Kidney (tissue), 14 donors: ENCODE results near the gene STRA6. TPM values are rescaled to one million over a fixed set of nuclear protein-coding genes. Genes with fewer than 3 reads are reported as not detected.

Source experiments
- DNase-seq, 5 donors: peaks; one replicate each; pipeline ENCODE4 v3.0.0-alpha.2; 2013 to 2020
- FAIRE-seq: peaks from 2 replicates; lab custom pipeline; 2012; peaks lifted over from hg19 to GRCh38; lab: Jason Lieb, UNC
- H3K27ac ChIP-seq, 2 donors: one replicate each; pipeline ENCODE4 v1.7.0; 2013; ENCODE audit warnings: low read depth in 2 of 2, low read length in 2 of 2, inconsistent platforms in 1 of 2
- H3K27me3 ChIP-seq: one replicate; pipeline ENCODE4 v1.7.1; 2013; ENCODE audit warnings: low read length, inconsistent platforms; ENCODE audit not compliant: control insufficient read depth, insufficient read depth
- H3K36me3 ChIP-seq, 3 donors: one replicate each; pipeline versions ENCODE4 v1.7.0 to v1.7.1; 2013; ENCODE audit warnings: low read length in 3 of 3, control low read depth in 1 of 3, inconsistent platforms in 1 of 3; ENCODE audit not compliant: insufficient read depth in 3 of 3, control insufficient read depth in 2 of 3
- H3K4me1 ChIP-seq, 3 donors: one replicate each; pipeline versions ENCODE4 v1.7.0 to v1.7.1; 2013; ENCODE audit warnings: low read length in 3 of 3, inconsistent platforms in 1 of 3, low read depth in 1 of 3; ENCODE audit not compliant: control insufficient read depth in 2 of 3, insufficient read depth in 2 of 3
- H3K4me3 ChIP-seq, 3 donors: one replicate each; pipeline versions ENCODE4 v1.7.0 to v1.8.1; 2013; ENCODE audit warnings: low read length in 3 of 3, control low read depth in 1 of 3, inconsistent platforms in 1 of 3
- H3K9ac ChIP-seq, 3 donors: one replicate each; pipeline versions ENCODE4 v1.7.0 to v1.7.1; 2013; ENCODE audit warnings: low read length in 3 of 3, control low read depth in 1 of 3, inconsistent platforms in 1 of 3
- H3K9me3 ChIP-seq, 3 donors: one replicate each; pipeline versions ENCODE4 v1.7.0 to v1.7.1; 2013; ENCODE audit warnings: low read length in 3 of 3, control low read depth in 1 of 3, inconsistent platforms in 1 of 3; ENCODE audit not compliant: control insufficient read depth in 2 of 3, insufficient read depth in 1 of 3
- CTCF ChIP-seq: IDR thresholded peaks from 3 replicates; pipeline ENCODE4 v1.5.1; 2012; ENCODE audit warnings: mild to moderate bottlenecking, moderate library complexity, borderline replicate concordance; ENCODE audit not compliant: insufficient read depth; ENCODE audit errors: extremely low read depth
- intact Hi-C: fragments of 100-400 bp; cut with DNase I; formaldehyde crosslinking; loops from one replicate; pipeline ENCODE4 v1.11.1; 2022
- polyA plus RNA-seq: library from polyadenylated mRNA; stranded (reverse); fragments of 350-450 nt; fragmentation: Illumina TruSeq; extraction: RNeasy Lipid Tissue Mini Kit (QIAGEN cat#74804); gene quantifications from one replicate; pipeline ENCODE4 v1.2.3, GENCODE V29; 2014; ENCODE audit warnings: low read depth, low replicate concordance; ENCODE audit not compliant: insufficient read depth
- total RNA-seq: library from RNA; stranded (reverse); fragmentation: NEBNext Ultra II Directional; extraction: Animal tissue kit (Norgen Biotek cat#: 25700); gene quantifications from one replicate; pipeline ENCODE4 v1.2.1, GENCODE V29; 2021
- donor health status: control.
- donor health status: control.
- donor health status: control.
- donor health status: control.
- donor health status: control.
- donor health status: DM: yes; HTN: yes; CAD: no.
- donor health status: Normal renal cell carcinoma (clear cell type).

The STRA6 gene
- total and polyA plus RNA-seq, 2 donors from 2014 or later = 2.0 to 31.9 TPM

GRCh38 chr15:74136814-74137536 is 65.6 kb downstream of the STRA6 start:
- H3K9me3 ChIP-seq = no peaks in the 10 kb centered on the region
- intact Hi-C loops = no loop called here
- DNase-seq (peak in 2 of 5 donors; percentile 53 to 61), FAIRE-seq (no peak)
- peak overlapping the region in 2 of 3 donors; percentile 18 to 51 for H3K9ac ChIP-seq
- H3K4me3 ChIP-seq = peak overlapping the region; percentile 12 to 56 (median 41)
- H3K27me3 ChIP-seq = peaks cover 21% of the 10 kb centered on the region
- peaks cover 0 to 7% (median 4%) of the 10 kb centered on the region in 3 donors for H3K4me1 ChIP-seq
- H3K27ac ChIP-seq = no peak overlapping the region
- no peak for TF ChIP-seq CTCF
- H3K36me3 ChIP-seq = no peaks in the 10 kb centered on the region

- Histone ChIP-seq H3K36me3 (no peaks in the 10 kb centered on the region), H3K27ac (no peak overlapping the region), H3K27me3 (peaks cover 25% of the 10 kb centered on the region), H3K9ac (peak overlapping the region in 1 of 3 donors; percentile 51), H3K4me1 (peaks cover 0 to 7% (median 4%) of the 10 kb centered on the region in 3 donors), H3K4me3 (peak overlapping the region; percentile 12 to 56 (median 41)), H3K9me3 (no peaks in the 10 kb centered on the region)
- DNase-seq = no peak
- FAIRE-seq = no peak
- no peak for TF ChIP-seq CTCF
- intact Hi-C loops = no loop called here
These were observed 66.1 kb downstream of the STRA6 start for GRCh38 chr15:74136540-74136813.

GRCh38 chr15:74135041-74135565 is 67.5 kb downstream of the STRA6 start:
- TF ChIP-seq CTCF = no peak
- DNase-seq (peak in 2 of 5 donors; percentile 13 to 49), FAIRE-seq (no peak)
- Histone ChIP-seq H3K9me3 (no peaks in the 10 kb centered on the region), H3K36me3 (no peaks in the 10 kb centered on the region), H3K4me1 (peaks cover 0 to 7% (median 4%) of the 10 kb centered on the region in 3 donors), H3K9ac (no peak overlapping the region), H3K27me3 (peaks cover 36% of the 10 kb centered on the region), H3K27ac (no peak overlapping the region), H3K4me3 (no peak overlapping the region)
- intact Hi-C loops = no loop called here
